ENCODE data around the gene PWWP2A. TPM values are rescaled to one million over a fixed set of nuclear protein-coding genes. Genes with fewer than 3 reads are reported as not detected.

The PWWP2A gene
- total and polyA plus RNA-seq, 2 of the 8 experiments (the other 6 are each of a cell fraction or from before 2014, with no cell fraction given), result 18.5 to 63.0 TPM

DNA sequence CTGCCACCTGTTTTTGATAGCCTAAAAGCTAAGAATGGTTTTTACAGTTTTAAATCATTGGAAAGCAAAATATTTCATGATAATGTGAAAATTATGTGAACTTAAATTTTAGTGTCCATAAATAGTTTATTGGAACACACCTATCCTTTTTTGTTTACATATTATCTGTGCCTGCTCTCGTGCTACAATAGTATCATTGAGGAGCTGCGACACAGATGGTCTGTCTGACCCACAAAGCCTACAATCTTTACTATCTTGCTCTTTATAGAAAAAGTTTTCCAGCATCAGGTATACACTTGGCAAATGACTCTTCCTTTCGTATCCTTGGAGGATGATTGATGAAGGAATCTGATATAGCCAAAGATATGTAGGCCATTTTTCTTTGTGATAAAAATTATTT is 70.2 kb downstream of the PWWP2A start (continued):
- TF ChIP-seq, protein P1, sequence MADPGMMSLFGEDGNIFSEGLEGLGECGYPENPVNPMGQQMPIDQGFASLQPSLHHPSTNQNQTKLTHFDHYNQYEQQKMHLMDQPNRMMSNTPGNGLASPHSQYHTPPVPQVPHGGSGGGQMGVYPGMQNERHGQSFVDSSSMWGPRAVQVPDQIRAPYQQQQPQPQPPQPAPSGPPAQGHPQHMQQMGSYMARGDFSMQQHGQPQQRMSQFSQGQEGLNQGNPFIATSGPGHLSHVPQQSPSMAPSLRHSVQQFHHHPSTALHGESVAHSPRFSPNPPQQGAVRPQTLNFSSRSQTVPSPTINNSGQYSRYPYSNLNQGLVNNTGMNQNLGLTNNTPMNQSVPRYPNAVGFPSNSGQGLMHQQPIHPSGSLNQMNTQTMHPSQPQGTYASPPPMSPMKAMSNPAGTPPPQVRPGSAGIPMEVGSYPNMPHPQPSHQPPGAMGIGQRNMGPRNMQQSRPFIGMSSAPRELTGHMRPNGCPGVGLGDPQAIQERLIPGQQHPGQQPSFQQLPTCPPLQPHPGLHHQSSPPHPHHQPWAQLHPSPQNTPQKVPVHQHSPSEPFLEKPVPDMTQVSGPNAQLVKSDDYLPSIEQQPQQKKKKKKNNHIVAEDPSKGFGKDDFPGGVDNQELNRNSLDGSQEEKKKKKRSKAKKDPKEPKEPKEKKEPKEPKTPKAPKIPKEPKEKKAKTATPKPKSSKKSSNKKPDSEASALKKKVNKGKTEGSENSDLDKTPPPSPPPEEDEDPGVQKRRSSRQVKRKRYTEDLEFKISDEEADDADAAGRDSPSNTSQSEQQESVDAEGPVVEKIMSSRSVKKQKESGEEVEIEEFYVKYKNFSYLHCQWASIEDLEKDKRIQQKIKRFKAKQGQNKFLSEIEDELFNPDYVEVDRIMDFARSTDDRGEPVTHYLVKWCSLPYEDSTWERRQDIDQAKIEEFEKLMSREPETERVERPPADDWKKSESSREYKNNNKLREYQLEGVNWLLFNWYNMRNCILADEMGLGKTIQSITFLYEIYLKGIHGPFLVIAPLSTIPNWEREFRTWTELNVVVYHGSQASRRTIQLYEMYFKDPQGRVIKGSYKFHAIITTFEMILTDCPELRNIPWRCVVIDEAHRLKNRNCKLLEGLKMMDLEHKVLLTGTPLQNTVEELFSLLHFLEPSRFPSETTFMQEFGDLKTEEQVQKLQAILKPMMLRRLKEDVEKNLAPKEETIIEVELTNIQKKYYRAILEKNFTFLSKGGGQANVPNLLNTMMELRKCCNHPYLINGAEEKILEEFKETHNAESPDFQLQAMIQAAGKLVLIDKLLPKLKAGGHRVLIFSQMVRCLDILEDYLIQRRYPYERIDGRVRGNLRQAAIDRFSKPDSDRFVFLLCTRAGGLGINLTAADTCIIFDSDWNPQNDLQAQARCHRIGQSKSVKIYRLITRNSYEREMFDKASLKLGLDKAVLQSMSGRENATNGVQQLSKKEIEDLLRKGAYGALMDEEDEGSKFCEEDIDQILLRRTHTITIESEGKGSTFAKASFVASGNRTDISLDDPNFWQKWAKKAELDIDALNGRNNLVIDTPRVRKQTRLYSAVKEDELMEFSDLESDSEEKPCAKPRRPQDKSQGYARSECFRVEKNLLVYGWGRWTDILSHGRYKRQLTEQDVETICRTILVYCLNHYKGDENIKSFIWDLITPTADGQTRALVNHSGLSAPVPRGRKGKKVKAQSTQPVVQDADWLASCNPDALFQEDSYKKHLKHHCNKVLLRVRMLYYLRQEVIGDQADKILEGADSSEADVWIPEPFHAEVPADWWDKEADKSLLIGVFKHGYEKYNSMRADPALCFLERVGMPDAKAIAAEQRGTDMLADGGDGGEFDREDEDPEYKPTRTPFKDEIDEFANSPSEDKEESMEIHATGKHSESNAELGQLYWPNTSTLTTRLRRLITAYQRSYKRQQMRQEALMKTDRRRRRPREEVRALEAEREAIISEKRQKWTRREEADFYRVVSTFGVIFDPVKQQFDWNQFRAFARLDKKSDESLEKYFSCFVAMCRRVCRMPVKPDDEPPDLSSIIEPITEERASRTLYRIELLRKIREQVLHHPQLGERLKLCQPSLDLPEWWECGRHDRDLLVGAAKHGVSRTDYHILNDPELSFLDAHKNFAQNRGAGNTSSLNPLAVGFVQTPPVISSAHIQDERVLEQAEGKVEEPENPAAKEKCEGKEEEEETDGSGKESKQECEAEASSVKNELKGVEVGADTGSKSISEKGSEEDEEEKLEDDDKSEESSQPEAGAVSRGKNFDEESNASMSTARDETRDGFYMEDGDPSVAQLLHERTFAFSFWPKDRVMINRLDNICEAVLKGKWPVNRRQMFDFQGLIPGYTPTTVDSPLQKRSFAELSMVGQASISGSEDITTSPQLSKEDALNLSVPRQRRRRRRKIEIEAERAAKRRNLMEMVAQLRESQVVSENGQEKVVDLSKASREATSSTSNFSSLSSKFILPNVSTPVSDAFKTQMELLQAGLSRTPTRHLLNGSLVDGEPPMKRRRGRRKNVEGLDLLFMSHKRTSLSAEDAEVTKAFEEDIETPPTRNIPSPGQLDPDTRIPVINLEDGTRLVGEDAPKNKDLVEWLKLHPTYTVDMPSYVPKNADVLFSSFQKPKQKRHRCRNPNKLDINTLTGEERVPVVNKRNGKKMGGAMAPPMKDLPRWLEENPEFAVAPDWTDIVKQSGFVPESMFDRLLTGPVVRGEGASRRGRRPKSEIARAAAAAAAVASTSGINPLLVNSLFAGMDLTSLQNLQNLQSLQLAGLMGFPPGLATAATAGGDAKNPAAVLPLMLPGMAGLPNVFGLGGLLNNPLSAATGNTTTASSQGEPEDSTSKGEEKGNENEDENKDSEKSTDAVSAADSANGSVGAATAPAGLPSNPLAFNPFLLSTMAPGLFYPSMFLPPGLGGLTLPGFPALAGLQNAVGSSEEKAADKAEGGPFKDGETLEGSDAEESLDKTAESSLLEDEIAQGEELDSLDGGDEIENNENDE (IDR thresholded peaks at IDR 0.05; ENCODE audit: insufficient replicate concordance, low read length), result no peak
- TF ChIP-seq KDM1A (IDR thresholded peaks at IDR 0.05; ENCODE audit: borderline replicate concordance, low read length) (no peak), SRF (IDR thresholded peaks at IDR 0.05; ENCODE audit: low read depth, low read length) (no peak)
